Measurements from ENCODE around the gene PXYLP1.

PXYLP1 gene

GRCh38 chr3:141303481-141304223 is 72.0 kb downstream of the PXYLP1 start:
- Histone ChIP-seq H3K4me3 (ENCODE audit: low read length) (no peak overlapping the region), H3K4me2 (ENCODE audit: low read length) (no peak overlapping the region), H3K27ac (ENCODE audit: low read depth, low read length) (no peak overlapping the region), H3K36me3 (ENCODE audit: control insufficient read depth, low read length) (no peaks in the 10 kb centered on the region), H3K79me2 (ENCODE audit: control insufficient read depth, low read length) (no peaks in the 10 kb centered on the region), H3F3A (ENCODE audit: control insufficient read depth, insufficient read depth) (no peaks in the 10 kb centered on the region), H3K9me2 (replicated peaks; ENCODE audit: control insufficient read depth, low read length) (no peaks in the 10 kb centered on the region), H3K4me1 (ENCODE audit: control insufficient read depth, low read length) (peaks cover 4% of the 10 kb centered on the region; the same call in 1 of the 2 replicates), H3K27me3 (ENCODE audit: control insufficient read depth, low read length) (no peaks in the 10 kb centered on the region), H4K20me1 (ENCODE audit: control insufficient read depth, insufficient read depth, low read depth, low read length) (no peaks in the 10 kb centered on the region), H3K9me3 (ENCODE audit: control insufficient read depth, insufficient read depth, low read length) (no peaks in the 10 kb centered on the region)
- peak; percentile 82 for TF ChIP-seq CTCF (IDR thresholded peaks at IDR 0.05; ENCODE audit: low read depth, low read length, poor library complexity, severe bottlenecking)
- TF ChIP-seq EZH2phosphoT487 (IDR thresholded peaks at IDR 0.05; ENCODE audit: borderline replicate concordance, low read length), result no peak

GRCh38 chr3:141305436-141305835 is 73.8 kb downstream of the PXYLP1 start:
- H3K4me1 ChIP-seq (ENCODE audit: control insufficient read depth, low read length), result peaks cover 4% of the 10 kb centered on the region; the same call in 1 of the 2 replicates

GRCh38 chr3:141306276-141306675 is 74.7 kb downstream of the PXYLP1 start:
- H3K4me3 ChIP-seq (ENCODE audit: low read length), result no peak overlapping the region
- H3K4me2 ChIP-seq (ENCODE audit: low read length), result no peak overlapping the region
- peaks cover 10% of the 10 kb centered on the region for H3K4me1 ChIP-seq (ENCODE audit: control insufficient read depth, low read length)
- H3K27me3 ChIP-seq (ENCODE audit: control insufficient read depth, low read length), result no peaks in the 10 kb centered on the region
- no peak overlapping the region for H3K27ac ChIP-seq (ENCODE audit: low read depth, low read length)
- no peak for TF ChIP-seq CTCF (IDR thresholded peaks at IDR 0.05; ENCODE audit: low read depth, low read length, poor library complexity, severe bottlenecking)
- no peak for TF ChIP-seq EZH2phosphoT487 (IDR thresholded peaks at IDR 0.05; ENCODE audit: borderline replicate concordance, low read length)
- H4K20me1 ChIP-seq (ENCODE audit: control insufficient read depth, insufficient read depth, low read depth, low read length), result no peaks in the 10 kb centered on the region
- no peaks in the 10 kb centered on the region for H3K36me3 ChIP-seq (ENCODE audit: control insufficient read depth, low read length)
- H3K79me2 ChIP-seq (ENCODE audit: control insufficient read depth, low read length), result peaks cover 3% of the 10 kb centered on the region
- no peaks in the 10 kb centered on the region for H3K9me2 ChIP-seq (replicated peaks; ENCODE audit: control insufficient read depth, low read length)
- no peaks in the 10 kb centered on the region for H3K9me3 ChIP-seq (ENCODE audit: control insufficient read depth, insufficient read depth, low read length)
- H3F3A ChIP-seq (ENCODE audit: control insufficient read depth, insufficient read depth), result no peaks in the 10 kb centered on the region

More at GRCh38 chr3:141305436-141305835, 73.8 kb downstream of the PXYLP1 start:
- TF ChIP-seq EZH2phosphoT487 (IDR thresholded peaks at IDR 0.05; ENCODE audit: borderline replicate concordance, low read length), result no peak
- no peak for TF ChIP-seq CTCF (IDR thresholded peaks at IDR 0.05; ENCODE audit: low read depth, low read length, poor library complexity, severe bottlenecking)
- H3K36me3 ChIP-seq (ENCODE audit: control insufficient read depth, low read length), result no peaks in the 10 kb centered on the region
- H4K20me1 ChIP-seq (ENCODE audit: control insufficient read depth, insufficient read depth, low read depth, low read length), result no peaks in the 10 kb centered on the region
- H3K27ac ChIP-seq (ENCODE audit: low read depth, low read length), result no peak overlapping the region
- no peaks in the 10 kb centered on the region for H3K27me3 ChIP-seq (ENCODE audit: control insufficient read depth, low read length)
- H3F3A ChIP-seq (ENCODE audit: control insufficient read depth, insufficient read depth), result no peaks in the 10 kb centered on the region
- no peaks in the 10 kb centered on the region for H3K79me2 ChIP-seq (ENCODE audit: control insufficient read depth, low read length)
- no peak overlapping the region for H3K4me2 ChIP-seq (ENCODE audit: low read length)
- H3K9me3 ChIP-seq (ENCODE audit: control insufficient read depth, insufficient read depth, low read length), result no peaks in the 10 kb centered on the region
- H3K9me2 ChIP-seq (replicated peaks; ENCODE audit: control insufficient read depth, low read length), result no peaks in the 10 kb centered on the region
- no peak overlapping the region for H3K4me3 ChIP-seq (ENCODE audit: low read length)
